NCI-H345 treated with DMSO at 0.1 percent for 48 hours (cell line): ENCODE results near the gene DIPK2A.

ENCODE experiments used
- DNase-seq: peaks from one replicate; lab custom pipeline; 2025; ENCODE audit not compliant: unreplicated experiment; lab: John Stamatoyannopoulos, UW

Gene DIPK2A

GRCh38 chr3:143974271-143975238, 2.9 kb downstream of the DIPK2A start:
- DNase-seq: no peak

- DNase-seq: no peak
Observed at GRCh38 chr3:143975554-143976152, 4.0 kb downstream of the DIPK2A start.

GRCh38 chr3:143977341-143978262, 6.0 kb downstream of the DIPK2A start:
- no peak for DNase-seq

- no peak for DNase-seq
Observed at GRCh38 chr3:143978263-143978631, 6.6 kb downstream of the DIPK2A start.

- DNase-seq: no peak
Observed at GRCh38 chr3:143979041-143979440, 7.4 kb downstream of the DIPK2A start.

GRCh38 chr3:143979813-143980212, 8.2 kb downstream of the DIPK2A start:
- no peak for DNase-seq

- no peak for DNase-seq
Observed at GRCh38 chr3:143988306-143988705, 16.7 kb downstream of the DIPK2A start.

- DNase-seq: no peak
Observed at GRCh38 chr3:143989461-143989860, 17.8 kb downstream of the DIPK2A start.

- DNase-seq: no peak
Observed at GRCh38 chr3:143991713-143992112, 20.1 kb downstream of the DIPK2A start.

GRCh38 chr3:143998266-143998665, 26.6 kb downstream of the DIPK2A start:
- no peak for DNase-seq

- DNase-seq: no peak
Observed at GRCh38 chr3:144003051-144003450, 31.4 kb downstream of the DIPK2A start.

GRCh38 chr3:144010371-144010770, 38.7 kb downstream of the DIPK2A start:
- no peak for DNase-seq

GRCh38 chr3:144011251-144011799, 39.7 kb downstream of the DIPK2A start:
- no peak for DNase-seq

GRCh38 chr3:144015133-144015532, 43.5 kb downstream of the DIPK2A start:
- DNase-seq: no peak

- no peak for DNase-seq
Observed at GRCh38 chr3:144018776-144019175, 47.2 kb downstream of the DIPK2A start.
